Activated T-cell treated with anti-CD3 and anti-CD28 coated beads, Interleukin-2, amount 50 U/mL, for 72 hours (primary cell): Measurements from ENCODE around the gene ANP32D. TPM values are rescaled to one million over a fixed set of nuclear protein-coding genes. Genes with fewer than 3 reads are reported as not detected.
A peak's percentile ranks its signal among the peaks of the same experiment; 100 is the strongest.
"Not testable (repeated sequence)": the region's sequence is repeated elsewhere in the genome, so short reads cannot be mapped to it uniquely, and the experiment has no call there.

Experiments used
- ATAC-seq, 2 donors: fragments of 150-1000 bp; cut with Tn5 transposase; replicated peaks in 1 of 2; 2 replicates each; pipeline ENCODE4 v1.10.0; 2021; ENCODE audit warnings: moderate library complexity in 2 of 2, mild to moderate bottlenecking in 1 of 2
- DNase-seq, 2 donors: peaks; one replicate each; pipeline ENCODE4 v3.0.0; 2021 to 2022; ENCODE audit warnings: mixed read lengths in 1 of 2
- H3K27ac Mint-ChIP-seq: one replicate; pipeline ENCODE4 v1.8.0; 2022; ENCODE audit warnings: mild to moderate bottlenecking, moderate library complexity, mixed read lengths
- H3K27me3 Mint-ChIP-seq: one replicate; pipeline ENCODE4 v1.8.0; 2022; ENCODE audit warnings: low read depth, mixed read lengths
- H3K36me3 Mint-ChIP-seq, 2 donors: one replicate each; pipeline ENCODE4 v1.8.0; 2022; ENCODE audit warnings: mixed read lengths in 2 of 2, mild to moderate bottlenecking in 1 of 2; ENCODE audit not compliant: insufficient read depth in 2 of 2
- H3K4me1 Mint-ChIP-seq: one replicate; pipeline ENCODE4 v1.8.0; 2022; ENCODE audit warnings: low read depth, mixed read lengths
- H3K4me3 Mint-ChIP-seq, 2 donors: one replicate each; pipeline ENCODE4 v1.8.0; 2022; ENCODE audit warnings: mild to moderate bottlenecking in 2 of 2, mixed read lengths in 2 of 2, moderate library complexity in 2 of 2
- H3K9me3 Mint-ChIP-seq, 2 donors: one replicate each; pipeline ENCODE4 v1.8.0; 2022; ENCODE audit warnings: mixed read lengths in 2 of 2
- total RNA-seq, 2 donors: library from RNA; stranded (reverse); gene quantifications; one replicate each; pipeline ENCODE4 v1.2.3, GENCODE V29; 2022

ANP32D gene
- total RNA-seq, 2 donors from 2014 or later: not detected

- Mint-ChIP-seq H3K27ac (peak overlapping the region; percentile 39), H3K4me3 (peak overlapping the region; percentile 27 to 36), H3K36me3 (peaks cover 3 to 12% of the 10 kb centered on the region in 2 donors), H3K9me3 (peaks cover 3 to 5% of the 10 kb centered on the region in 2 donors), H3K27me3 (no peaks in the 10 kb centered on the region), H3K4me1 (peaks cover 12% of the 10 kb centered on the region)
- DNase-seq: peak in 1 of 2 donors; percentile 19
- ATAC-seq: peak; percentile 96 to 99
Measured at GRCh38 chr12:48512855-48513254, 40.5 kb downstream of the ANP32D start.

GRCh38 chr12:48514728-48515127, 42.4 kb downstream of the ANP32D start:
- Mint-ChIP-seq H3K27ac (no peak overlapping the region), H3K4me3 (no peak overlapping the region), H3K9me3 (peaks cover 3 to 5% of the 10 kb centered on the region in 2 donors), H3K27me3 (no peaks in the 10 kb centered on the region), H3K36me3 (peaks cover 3 to 12% of the 10 kb centered on the region in 2 donors), H3K4me1 (peaks cover 12% of the 10 kb centered on the region)
- ATAC-seq (no peak), DNase-seq (no peak)

GRCh38 chr12:48520381-48520780, 48.0 kb downstream of the ANP32D start:
- not testable (repeated sequence) for H3K27me3 Mint-ChIP-seq, H3K27ac Mint-ChIP-seq, H3K36me3 Mint-ChIP-seq, H3K4me3 Mint-ChIP-seq, DNase-seq, H3K4me1 Mint-ChIP-seq, H3K9me3 Mint-ChIP-seq, ATAC-seq

Other genes with a start within 250 kb of the ANP32D start
- gene ZNF641, start 121.6 kb upstream of the ANP32D start, total RNA-seq: 10 to 100 TPM; 11.9 to 13.4 TPM
- under 1 TPM in 1 of 2 donors, not detected in 1; 0.77 TPM for gene C12orf54, start 9.9 kb downstream of the ANP32D start, total RNA-seq
- not detected for gene OR8S1, start 53.1 kb downstream of the ANP32D start, total RNA-seq
- gene LALBA, start 97.5 kb downstream of the ANP32D start, total RNA-seq: not detected
- gene KANSL2, start 209.7 kb downstream of the ANP32D start, total RNA-seq: 100 to 1,000 TPM in 1 of 2 donors, 10 to 100 TPM in 1; 74.2 to 101 TPM
- gene CCNT1, start 244.1 kb downstream of the ANP32D start, total RNA-seq: 100 to 1,000 TPM in 1 of 2 donors, 10 to 100 TPM in 1; 96.6 to 102 TPM